ENCODE results near the gene SCARB1. TPM values are rescaled to one million over a fixed set of nuclear protein-coding genes. Genes with fewer than 3 reads are reported as not detected.

Gene SCARB1
- total RNA-seq, 1 donor = 11.3 TPM

DNA sequence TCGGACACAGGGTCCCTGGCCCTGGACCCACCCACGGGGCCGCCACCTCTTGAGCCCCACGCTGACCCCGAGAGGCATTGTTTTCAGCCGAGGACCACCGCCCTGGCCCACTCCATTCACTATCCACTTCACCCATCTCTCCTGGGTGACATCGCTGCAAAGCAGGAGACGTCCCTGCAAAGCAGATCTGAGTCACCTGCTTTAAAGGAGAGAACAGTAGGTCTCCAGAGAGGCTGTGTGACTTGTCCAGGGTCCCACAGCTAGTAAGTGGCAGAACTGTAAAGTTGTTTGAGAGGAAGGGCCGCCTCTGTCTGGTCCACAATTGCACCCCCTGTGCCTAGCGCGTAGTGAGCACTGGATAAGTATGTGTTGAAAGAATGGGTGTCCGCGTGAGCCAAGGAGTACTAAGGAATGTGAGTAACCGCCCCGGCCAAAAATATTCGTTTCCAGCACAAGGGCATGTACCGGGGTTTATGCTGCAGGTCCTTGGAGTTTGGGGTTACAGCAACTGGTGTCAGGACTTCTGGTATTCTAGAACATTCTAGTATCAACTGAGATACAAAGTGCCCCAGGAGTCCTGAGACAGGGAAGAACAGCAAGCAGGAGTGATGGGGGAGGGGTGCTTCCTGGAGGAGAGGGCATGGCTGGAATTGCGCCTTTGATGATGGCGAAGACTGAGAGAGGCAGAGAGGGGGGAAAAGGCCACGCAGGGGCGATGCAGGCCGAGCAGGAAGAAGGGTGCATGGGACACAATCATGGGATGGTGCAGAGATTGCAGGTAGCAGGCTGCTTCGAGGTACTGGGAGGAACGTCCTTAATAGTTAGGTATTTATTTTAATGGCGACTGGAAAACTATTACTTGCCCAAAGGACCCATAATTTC is 91.1 kb downstream of the SCARB1 start:
- peak; percentile 58 for DNase-seq (ENCODE audit: low read depth)
- no peak overlapping the region for H3K4me3 ChIP-seq (ENCODE audit: low read depth, low read length)
- TF ChIP-seq, protein P1, sequence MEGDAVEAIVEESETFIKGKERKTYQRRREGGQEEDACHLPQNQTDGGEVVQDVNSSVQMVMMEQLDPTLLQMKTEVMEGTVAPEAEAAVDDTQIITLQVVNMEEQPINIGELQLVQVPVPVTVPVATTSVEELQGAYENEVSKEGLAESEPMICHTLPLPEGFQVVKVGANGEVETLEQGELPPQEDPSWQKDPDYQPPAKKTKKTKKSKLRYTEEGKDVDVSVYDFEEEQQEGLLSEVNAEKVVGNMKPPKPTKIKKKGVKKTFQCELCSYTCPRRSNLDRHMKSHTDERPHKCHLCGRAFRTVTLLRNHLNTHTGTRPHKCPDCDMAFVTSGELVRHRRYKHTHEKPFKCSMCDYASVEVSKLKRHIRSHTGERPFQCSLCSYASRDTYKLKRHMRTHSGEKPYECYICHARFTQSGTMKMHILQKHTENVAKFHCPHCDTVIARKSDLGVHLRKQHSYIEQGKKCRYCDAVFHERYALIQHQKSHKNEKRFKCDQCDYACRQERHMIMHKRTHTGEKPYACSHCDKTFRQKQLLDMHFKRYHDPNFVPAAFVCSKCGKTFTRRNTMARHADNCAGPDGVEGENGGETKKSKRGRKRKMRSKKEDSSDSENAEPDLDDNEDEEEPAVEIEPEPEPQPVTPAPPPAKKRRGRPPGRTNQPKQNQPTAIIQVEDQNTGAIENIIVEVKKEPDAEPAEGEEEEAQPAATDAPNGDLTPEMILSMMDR (IDR thresholded peaks at IDR 0.05; ENCODE audit: insufficient read depth, low read length) = no peak

DNA sequence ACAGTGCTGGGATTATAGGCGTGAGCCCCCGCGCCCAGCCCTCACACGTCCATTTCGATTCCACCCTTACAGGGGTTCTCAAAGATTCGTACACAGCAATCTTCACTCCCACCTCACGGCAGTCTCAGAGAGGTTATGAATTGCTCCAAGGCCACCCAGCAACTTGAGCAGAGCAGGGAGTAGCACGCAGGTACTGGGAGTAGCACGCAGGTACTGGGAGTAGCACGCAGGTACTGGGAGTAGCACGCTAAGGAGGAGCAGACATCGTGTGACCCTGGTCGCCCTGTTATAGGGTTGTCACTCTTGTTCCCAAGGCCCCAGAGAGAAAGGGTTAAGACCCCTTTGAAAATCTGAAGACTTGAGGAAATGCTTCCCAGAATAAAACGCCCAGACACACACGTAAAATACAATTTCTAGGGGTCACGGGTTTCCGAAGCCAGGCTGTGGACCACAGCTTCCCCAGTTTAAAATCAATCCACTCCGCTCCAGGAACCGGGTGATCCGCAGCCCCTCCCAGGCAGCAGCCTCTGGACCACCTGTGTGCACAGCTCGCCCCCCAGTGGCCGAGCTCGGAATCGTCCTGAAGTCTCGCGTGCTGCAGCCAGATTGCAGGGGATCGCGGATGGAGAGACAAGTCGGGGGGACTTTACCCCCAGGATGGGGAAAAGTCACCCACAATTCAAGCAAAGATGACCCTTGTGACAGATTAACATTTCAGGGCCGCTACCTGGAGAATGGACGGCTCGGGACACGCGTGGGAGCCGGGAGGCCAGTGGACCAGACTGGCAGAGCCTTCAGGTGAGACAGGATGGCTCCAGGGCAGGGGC is 92.0 kb downstream of the SCARB1 start:
- TF ChIP-seq, protein P1 (IDR thresholded peaks at IDR 0.05; ENCODE audit: insufficient read depth, low read length) = peak; percentile 95
- DNase-seq (ENCODE audit: low read depth) = peak; percentile 74
- H3K4me3 ChIP-seq (ENCODE audit: low read depth, low read length) = peak overlapping the region; percentile 9

DNA sequence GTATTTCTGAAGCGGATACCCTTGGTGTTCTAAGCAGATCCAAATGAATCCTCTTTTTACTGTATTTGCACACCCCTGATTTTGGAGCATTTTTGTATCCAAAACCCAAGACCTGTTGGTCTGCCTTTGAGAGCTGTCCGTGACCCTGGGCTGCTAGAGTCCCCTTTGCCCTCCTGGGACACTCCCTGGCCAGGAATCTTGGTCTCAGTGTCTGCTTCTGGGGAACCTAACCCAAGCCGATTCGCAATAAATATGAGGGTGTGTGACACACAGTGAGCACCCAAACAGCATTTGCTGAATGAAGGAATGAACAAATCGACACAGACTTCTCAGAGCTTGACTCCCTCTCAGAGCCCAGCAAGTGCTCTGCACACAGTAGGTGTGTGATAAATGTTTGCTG is 92.9 kb downstream of the SCARB1 start:
- no peak overlapping the region for H3K4me3 ChIP-seq (ENCODE audit: low read depth, low read length)
- DNase-seq (ENCODE audit: low read depth) = no peak
- TF ChIP-seq, protein P1 (IDR thresholded peaks at IDR 0.05; ENCODE audit: insufficient read depth, low read length) = no peak

DNA sequence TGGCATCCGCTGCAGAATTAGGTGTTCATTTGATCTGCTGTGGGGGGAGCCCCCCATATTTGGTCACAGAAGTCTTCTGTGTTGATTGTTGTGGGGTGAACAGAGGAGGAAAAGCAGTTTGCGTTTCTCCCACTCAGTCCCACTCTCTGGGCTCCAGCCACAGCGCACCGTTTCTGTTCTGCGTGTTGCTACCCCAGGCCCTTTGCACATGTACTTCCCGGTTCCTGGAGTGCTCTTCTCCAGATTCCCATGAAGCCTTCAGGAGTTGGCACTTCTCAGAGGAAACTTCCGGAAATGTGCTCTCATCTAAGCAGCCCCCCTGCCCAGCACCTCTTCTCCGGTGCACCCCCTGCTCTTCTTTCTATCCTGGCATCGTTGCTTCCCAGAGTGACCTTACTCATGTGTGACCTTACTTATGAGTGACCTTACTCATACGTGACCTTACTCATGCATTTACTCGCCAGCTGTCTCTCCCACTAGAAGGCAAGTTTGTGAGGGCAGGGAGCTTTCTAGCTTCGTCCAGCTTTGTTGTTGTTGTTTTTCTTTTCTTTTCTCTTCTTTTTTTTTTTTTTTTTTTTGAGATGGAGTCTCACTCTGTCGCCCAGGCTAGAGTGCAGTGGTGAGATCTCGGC is 93.7 kb downstream of the SCARB1 start:
- H3K4me3 ChIP-seq (ENCODE audit: low read depth, low read length) = no peak overlapping the region
- TF ChIP-seq, protein P1 (IDR thresholded peaks at IDR 0.05; ENCODE audit: insufficient read depth, low read length) = no peak
- DNase-seq (ENCODE audit: low read depth) = no peak

DNA sequence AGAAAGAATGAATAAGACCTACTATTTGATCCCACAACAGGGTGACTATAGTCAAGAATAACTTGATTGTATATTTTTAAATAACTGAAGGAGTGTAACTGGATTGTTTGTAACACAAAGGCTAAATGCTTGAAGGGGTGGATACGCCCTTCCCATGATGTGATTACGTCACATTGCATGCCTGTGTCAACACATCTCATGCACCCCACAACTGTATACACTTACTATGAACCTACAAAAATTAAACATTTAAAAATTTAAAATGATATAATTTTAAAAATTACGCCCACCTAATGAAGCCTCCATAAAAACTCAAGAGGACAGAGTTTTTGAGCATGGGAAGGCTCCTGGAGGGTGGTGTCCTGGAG is 94.5 kb downstream of the SCARB1 start:
- DNase-seq (ENCODE audit: low read depth) = peak; percentile 68
- no peak overlapping the region for H3K4me3 ChIP-seq (ENCODE audit: low read depth, low read length)
- TF ChIP-seq, protein P1 (IDR thresholded peaks at IDR 0.05; ENCODE audit: insufficient read depth, low read length) = no peak

DNA sequence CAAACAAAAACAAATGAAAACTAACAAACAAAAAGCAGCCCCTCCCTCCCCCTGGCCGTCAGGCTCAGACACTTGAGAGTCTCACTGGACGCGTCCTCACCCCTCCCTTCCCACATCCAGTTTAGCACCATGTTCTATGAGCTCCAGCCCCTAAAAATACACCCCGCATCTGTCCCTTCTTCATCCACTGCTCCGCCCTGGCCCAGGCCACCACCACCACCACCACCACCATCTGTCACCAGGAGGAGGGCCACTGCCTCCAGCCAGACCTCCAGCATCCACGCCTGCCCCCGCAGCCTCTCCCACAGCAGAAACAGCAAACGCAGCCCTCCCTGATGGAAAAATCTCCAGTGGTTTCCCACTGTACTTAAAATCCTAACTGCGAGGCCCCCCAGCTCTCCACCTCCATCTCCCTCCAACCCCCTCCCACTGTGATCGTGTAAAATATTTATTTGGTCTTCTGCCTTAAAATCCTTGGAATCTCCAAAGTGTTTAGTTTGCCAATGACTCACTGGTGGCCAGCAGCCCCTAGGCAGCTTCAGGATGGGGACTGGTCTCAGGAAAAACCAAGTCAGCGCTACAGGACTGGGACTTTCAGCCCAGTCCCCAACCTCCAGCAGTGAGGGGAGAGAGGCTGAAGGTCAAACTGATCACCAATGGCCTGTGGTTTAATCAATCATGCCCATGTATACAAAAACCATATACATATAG is 95.1 kb downstream of the SCARB1 start:
- peak; percentile 43 for DNase-seq (ENCODE audit: low read depth)
- no peak overlapping the region for H3K4me3 ChIP-seq (ENCODE audit: low read depth, low read length)
- TF ChIP-seq, protein P1 (IDR thresholded peaks at IDR 0.05; ENCODE audit: insufficient read depth, low read length) = no peak
